Neuronal stem cell (in vitro differentiated cells): ENCODE results near the gene PIK3CD.

Experiments used
- DNase-seq: peaks from one replicate; pipeline ENCODE4 v3.0.0-alpha.2; 2013; ENCODE audit warnings: low spot score
- H2AFZ ChIP-seq: one replicate; pipeline ENCODE4 v1.6.1; 2013; ENCODE audit warnings: mild to moderate bottlenecking, low read length, inconsistent platforms
- H2AK5ac ChIP-seq: 2 replicates; pipeline ENCODE4 v1.6.1; 2013; ENCODE audit warnings: low read depth, mild to moderate bottlenecking, inconsistent platforms, low read length, moderate library complexity, mixed read lengths
- H2BK120ac ChIP-seq: 2 replicates; pipeline ENCODE4 v1.6.1; 2013; ENCODE audit warnings: low read depth, mild to moderate bottlenecking, inconsistent platforms, low read length, moderate library complexity, mixed read lengths
- H2BK12ac ChIP-seq: one replicate; pipeline ENCODE4 v1.6.1; 2013; ENCODE audit warnings: low read length, inconsistent platforms
- H2BK15ac ChIP-seq: 2 replicates; pipeline ENCODE4 v1.6.1; 2013; ENCODE audit warnings: mild to moderate bottlenecking, low read length, inconsistent platforms, mixed read lengths
- H2BK5ac ChIP-seq: one replicate; pipeline ENCODE4 v1.6.1; 2013; ENCODE audit warnings: inconsistent platforms, mild to moderate bottlenecking, low read length, moderate library complexity
- H3K14ac ChIP-seq: one replicate; pipeline ENCODE4 v1.6.1; 2013; ENCODE audit warnings: low read length, inconsistent platforms
- H3K18ac ChIP-seq: 2 replicates; pipeline ENCODE4 v1.6.1; 2013; ENCODE audit warnings: low read length, inconsistent platforms
- H3K23ac ChIP-seq: 2 replicates; pipeline ENCODE4 v1.6.1; 2013; ENCODE audit warnings: low read depth, mild to moderate bottlenecking, mixed read lengths, low read length, inconsistent platforms; ENCODE audit not compliant: poor library complexity
- H3K27ac ChIP-seq: replicated peaks from 3 replicates; pipeline ENCODE4 v1.5.1; 2013; ENCODE audit warnings: low read length, inconsistent platforms
- H3K27me3 ChIP-seq, 3 experiments: 2 replicates each; pipeline ENCODE4 v1.6.1; 2013; ENCODE audit warnings: low read length in 3 of 3, mild to moderate bottlenecking in 2 of 3, inconsistent platforms in 1 of 3, low read depth in 1 of 3, mixed read lengths in 1 of 3, moderate library complexity in 1 of 3; ENCODE audit not compliant: control insufficient read depth in 3 of 3, insufficient read depth in 3 of 3
- H3K36me3 ChIP-seq, 2 donors: replicated peaks in 1 of 2; 2 replicates each; pipeline ENCODE4 v1.6.1; 2013; ENCODE audit warnings: low read length in 2 of 2; ENCODE audit not compliant: control insufficient read depth in 2 of 2, insufficient read depth in 2 of 2
- H3K4ac ChIP-seq: 2 replicates; pipeline ENCODE4 v1.6.1; 2013; ENCODE audit warnings: inconsistent platforms, mild to moderate bottlenecking, low read length, moderate library complexity
- H3K4me1 ChIP-seq, 2 donors: 1 replicate in 1 of 2; 2 replicates in 1 of 2; pipeline ENCODE4 v1.6.1; 2013; ENCODE audit warnings: low read length in 2 of 2, low read depth in 1 of 2; ENCODE audit not compliant: control insufficient read depth in 2 of 2, insufficient read depth in 1 of 2
- H3K4me2 ChIP-seq: one replicate; pipeline ENCODE4 v1.6.1; 2013; ENCODE audit warnings: mild to moderate bottlenecking, low read length, inconsistent platforms; ENCODE audit not compliant: insufficient read depth, poor library complexity, severe bottlenecking
- H3K4me3 ChIP-seq, 2 donors: 2 replicates each; pipeline ENCODE4 v1.5.1; 2013; ENCODE audit warnings: low read length in 2 of 2, mild to moderate bottlenecking in 2 of 2, inconsistent platforms in 1 of 2, moderate library complexity in 1 of 2
- H3K79me1 ChIP-seq: one replicate; pipeline ENCODE4 v1.6.1; 2013; ENCODE audit warnings: low read depth, mild to moderate bottlenecking, inconsistent platforms, low read length, moderate library complexity
- H3K9ac ChIP-seq: one replicate; pipeline ENCODE4 v1.6.1; 2013; ENCODE audit warnings: mild to moderate bottlenecking, low read depth, low read length, inconsistent platforms; ENCODE audit not compliant: poor library complexity
- H3K9me3 ChIP-seq, 2 donors: replicated peaks in 1 of 2; 2 replicates each; pipeline versions ENCODE3 to v1.6.1; 2013; ENCODE audit warnings: low read length in 2 of 2, mild to moderate bottlenecking in 2 of 2, inconsistent platforms in 1 of 2, low read depth in 1 of 2, mixed read lengths in 1 of 2, moderate library complexity in 1 of 2; ENCODE audit not compliant: control insufficient read depth in 2 of 2, insufficient read depth in 1 of 2
- H4K8ac ChIP-seq: one replicate; pipeline ENCODE4 v1.6.1; 2013; ENCODE audit warnings: low read depth, mild to moderate bottlenecking, inconsistent platforms, low read length, moderate library complexity
- H4K91ac ChIP-seq: one replicate; pipeline ENCODE4 v1.6.1; 2013; ENCODE audit warnings: low read length, low read depth, mild to moderate bottlenecking, inconsistent platforms; ENCODE audit not compliant: poor library complexity
- WGBS, 2 donors: extraction: QIAGEN DNeasy Blood & Tissue Kit; methylation state at CpG; one replicate each; pipeline ENCODE4 v1.1.7; 2013; ENCODE audit warnings: missing lambda C conversion rate in 2 of 2, mixed read lengths in 1 of 2; ENCODE audit not compliant: insufficient read length in 2 of 2, insufficient replicate concordance in 1 of 2; ENCODE audit errors: extremely low coverage in 2 of 2; 5-methylcytosine and 5-hydroxymethylcytosine counted together

Gene PIK3CD

DNA sequence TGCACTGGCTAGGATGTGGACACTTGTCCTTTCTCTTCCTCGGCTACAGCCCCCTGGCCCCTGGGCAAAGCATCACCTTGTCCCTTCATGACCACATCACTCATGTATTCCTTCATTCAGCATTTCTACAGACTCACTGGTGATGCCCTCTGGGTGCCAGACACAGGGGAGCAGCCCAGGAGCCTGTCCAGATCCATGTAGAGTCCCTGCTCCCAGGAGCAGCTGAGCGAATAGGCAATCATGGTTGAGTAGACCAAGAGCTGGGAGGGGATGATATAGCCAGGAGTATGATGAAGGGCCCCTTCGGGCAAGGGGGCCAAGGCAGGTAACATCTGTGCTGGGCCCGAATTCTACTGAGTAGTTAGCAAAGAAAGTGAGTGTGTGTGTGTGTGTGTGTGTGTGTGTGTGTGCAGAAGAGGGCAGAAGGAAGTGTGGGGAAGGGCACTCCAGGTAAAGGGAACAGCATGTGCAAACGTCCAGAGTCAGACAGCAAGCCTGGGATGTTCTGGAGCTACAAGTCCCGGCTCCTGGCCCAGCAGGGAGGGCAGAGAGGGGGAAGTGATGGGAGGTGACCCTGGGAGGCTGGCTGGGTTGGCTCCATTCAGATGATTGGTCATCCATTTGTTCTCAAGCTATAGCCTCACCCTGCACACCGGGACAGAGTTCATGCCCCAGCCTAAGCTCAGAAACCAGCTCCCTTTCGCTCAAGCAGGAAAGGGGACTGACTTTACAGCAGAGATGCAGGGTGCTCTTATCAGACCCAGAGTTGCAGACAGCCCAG is 21.0 kb upstream of the PIK3CD start:
- no peak for DNase-seq
- Histone ChIP-seq H2AFZ (no peak overlapping the region), H4K91ac (no peak overlapping the region), H3K36me3 (no peaks in the 10 kb centered on the region), H3K4me1 (peaks cover 6 to 7% of the 10 kb centered on the region in 2 donors), H3K4me3 (peak overlapping the region in 1 of 2 donors; percentile 9), H3K27me3 (peaks cover 0 to 33% (median 5%) of the 10 kb centered on the region in 3 experiments), H2BK12ac (peak overlapping the region; percentile 30), H3K18ac (peak overlapping the region; percentile 64), H3K9me3 (peaks cover 0 to 6% of the 10 kb centered on the region in 2 donors), H3K4ac (no peak overlapping the region), H2BK120ac (no peak overlapping the region), H4K8ac (no peak overlapping the region), H3K14ac (no peak overlapping the region), H2BK15ac (peak overlapping the region; percentile 67), H2AK5ac (peak overlapping the region; percentile 79), H3K4me2 (no peak overlapping the region), H3K23ac (no peak overlapping the region), H3K27ac (no peak overlapping the region), H2BK5ac (peak overlapping the region; percentile 53), H3K79me1 (peaks cover 2% of the 10 kb centered on the region), H3K9ac (no peak overlapping the region)
- no CpG with 5 or more reads among the region's 8 CpGs for WGBS, 2 donors

GRCh38 chr1:9631613-9632012 is 19.9 kb upstream of the PIK3CD start:
- DNase-seq, result no peak
- WGBS, 2 donors, result no CpG with 5 or more reads among the region's 3 CpGs
- Histone ChIP-seq H4K91ac (no peak overlapping the region), H2BK15ac (no peak overlapping the region), H3K4me2 (no peak overlapping the region), H3K23ac (no peak overlapping the region), H4K8ac (no peak overlapping the region), H3K9ac (no peak overlapping the region), H2BK5ac (no peak overlapping the region), H3K27ac (no peak overlapping the region), H3K4me3 (no peak overlapping the region), H3K4me1 (peaks cover 6 to 7% of the 10 kb centered on the region in 2 donors), H3K9me3 (peaks cover 0 to 6% of the 10 kb centered on the region in 2 donors), H3K4ac (no peak overlapping the region), H3K14ac (no peak overlapping the region), H3K79me1 (peaks cover 2% of the 10 kb centered on the region), H2BK12ac (no peak overlapping the region), H3K18ac (no peak overlapping the region), H2AFZ (no peak overlapping the region), H3K27me3 (peaks cover 0 to 28% (median 2%) of the 10 kb centered on the region in 3 experiments), H2BK120ac (no peak overlapping the region), H3K36me3 (no peaks in the 10 kb centered on the region), H2AK5ac (no peak overlapping the region)

GRCh38 chr1:9633493-9633892 is 18.0 kb upstream of the PIK3CD start:
- H2AFZ ChIP-seq, result no peak overlapping the region
- H3K4ac ChIP-seq, result no peak overlapping the region
- H3K4me2 ChIP-seq, result no peak overlapping the region
- no peaks in the 10 kb centered on the region for H3K36me3 ChIP-seq
- no peak overlapping the region for H2BK12ac ChIP-seq
- no peak overlapping the region for H2BK5ac ChIP-seq
- H3K23ac ChIP-seq, result no peak overlapping the region
- peaks cover 0 to 18% (median 0%) of the 10 kb centered on the region in 3 experiments for H3K27me3 ChIP-seq
- no peak overlapping the region for H3K18ac ChIP-seq
- H3K4me3 ChIP-seq, result no peak overlapping the region
- no peak overlapping the region for H2BK120ac ChIP-seq
- H3K9ac ChIP-seq, result no peak overlapping the region
- peaks cover 2% of the 10 kb centered on the region for H3K79me1 ChIP-seq
- DNase-seq, result no peak
- H4K8ac ChIP-seq, result no peak overlapping the region
- WGBS, 2 donors, result no CpG with 5 or more reads among the region's 6 CpGs
- no peak overlapping the region for H4K91ac ChIP-seq
- no peak overlapping the region for H3K27ac ChIP-seq
- no peak overlapping the region for H3K14ac ChIP-seq
- peaks cover 0 to 6% of the 10 kb centered on the region in 2 donors for H3K9me3 ChIP-seq
- no peak overlapping the region for H2AK5ac ChIP-seq
- no peak overlapping the region for H2BK15ac ChIP-seq
- H3K4me1 ChIP-seq, result no peaks in the 10 kb centered on the region

DNA sequence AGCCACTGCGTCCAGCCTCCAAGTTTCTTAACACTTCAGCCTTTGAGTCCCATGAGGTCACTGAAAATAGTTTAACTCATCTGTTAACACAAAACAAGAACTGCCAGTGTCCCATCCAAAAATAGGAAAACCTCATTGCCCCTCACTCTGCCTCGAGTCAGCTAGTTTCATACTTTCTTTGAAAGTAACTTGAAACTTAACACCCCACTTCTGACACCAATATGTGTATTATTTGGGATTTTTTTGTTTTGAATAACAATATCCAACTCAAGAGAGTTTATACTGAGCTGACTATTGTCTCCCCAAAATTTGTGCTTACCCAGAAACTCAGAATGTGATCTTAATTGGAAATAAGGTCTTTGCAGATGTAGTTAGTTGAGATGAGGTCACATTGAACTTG is 16.9 kb upstream of the PIK3CD start:
- Histone ChIP-seq H2BK5ac (no peak overlapping the region), H4K8ac (no peak overlapping the region), H3K14ac (no peak overlapping the region), H3K27ac (no peak overlapping the region), H2AFZ (no peak overlapping the region), H3K27me3 (peaks cover 0 to 20% (median 0%) of the 10 kb centered on the region in 3 experiments), H3K9me3 (peaks cover 0 to 6% of the 10 kb centered on the region in 2 donors), H2BK12ac (no peak overlapping the region), H3K18ac (no peak overlapping the region), H3K79me1 (no peaks in the 10 kb centered on the region), H3K23ac (no peak overlapping the region), H4K91ac (no peak overlapping the region), H2AK5ac (no peak overlapping the region), H3K4ac (no peak overlapping the region), H2BK120ac (no peak overlapping the region), H3K9ac (no peak overlapping the region), H3K4me2 (no peak overlapping the region), H3K4me1 (no peaks in the 10 kb centered on the region), H3K36me3 (no peaks in the 10 kb centered on the region), H3K4me3 (no peak overlapping the region), H2BK15ac (no peak overlapping the region)
- WGBS, 2 donors, result no CpG with 5 or more reads among the region's 2 CpGs
- no peak for DNase-seq
